ENCODE results near the gene CXADR.
"Not testable (repeated sequence)": the region's sequence is repeated elsewhere in the genome, so short reads cannot be mapped to it uniquely, and the experiment has no call there.

The CXADR gene

DNA sequence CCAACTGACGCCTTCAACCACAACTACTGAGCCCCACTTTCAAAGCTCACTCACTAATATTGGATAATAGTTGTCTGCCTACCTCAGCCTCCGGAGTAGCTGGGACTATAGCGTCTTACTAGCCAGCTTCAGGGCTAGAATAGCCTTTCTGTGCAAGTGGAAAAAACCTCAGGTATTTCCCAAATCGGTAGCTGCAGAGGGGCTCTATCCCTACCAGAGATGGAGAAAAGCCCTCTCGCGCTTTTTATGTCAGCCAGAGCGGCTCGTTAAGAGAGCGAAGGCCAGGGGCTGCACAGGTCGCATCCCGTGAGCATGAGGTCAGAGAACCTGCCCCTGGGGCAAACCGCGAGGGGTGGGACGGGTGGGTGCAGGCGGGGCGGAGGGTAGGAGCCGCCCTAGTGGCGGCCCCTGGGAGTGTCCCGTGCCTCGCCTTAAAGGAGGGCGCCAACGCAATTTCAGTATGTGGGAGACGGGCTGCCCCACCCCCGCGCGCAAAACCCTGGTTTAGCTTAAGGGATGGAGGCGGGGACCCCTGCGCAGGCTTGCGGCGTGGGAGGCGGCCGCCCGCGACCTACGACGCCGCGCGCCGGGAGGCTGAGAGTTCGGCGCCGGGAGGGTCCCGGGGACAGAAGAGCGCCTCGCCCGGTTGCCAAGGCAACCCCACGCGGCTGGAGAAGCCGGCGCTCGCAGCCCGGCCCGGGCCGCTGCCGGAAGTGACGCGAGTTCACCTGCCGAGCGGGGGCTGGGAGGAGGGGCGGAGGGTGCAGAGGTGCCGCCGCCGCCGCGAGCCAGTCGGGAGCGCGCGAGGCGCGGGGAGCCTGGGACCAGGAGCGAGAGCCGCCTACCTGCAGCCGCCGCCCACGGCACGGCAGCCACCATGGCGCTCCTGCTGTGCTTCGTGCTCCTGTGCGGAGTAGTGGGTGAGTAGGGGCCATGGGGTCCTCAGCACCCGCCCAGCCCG lies at the start of gene CXADR:
TSS of gene CXADR (plus strand) at position 791 of the 961 bp plus-strand sequence. CDS start at position 878, 87 bp downstream.
- peak; percentile 46 to 68 for DNase-seq (ENCODE audit: low read depth in 1 of 2, low spot score in 1 of 2)

DNA sequence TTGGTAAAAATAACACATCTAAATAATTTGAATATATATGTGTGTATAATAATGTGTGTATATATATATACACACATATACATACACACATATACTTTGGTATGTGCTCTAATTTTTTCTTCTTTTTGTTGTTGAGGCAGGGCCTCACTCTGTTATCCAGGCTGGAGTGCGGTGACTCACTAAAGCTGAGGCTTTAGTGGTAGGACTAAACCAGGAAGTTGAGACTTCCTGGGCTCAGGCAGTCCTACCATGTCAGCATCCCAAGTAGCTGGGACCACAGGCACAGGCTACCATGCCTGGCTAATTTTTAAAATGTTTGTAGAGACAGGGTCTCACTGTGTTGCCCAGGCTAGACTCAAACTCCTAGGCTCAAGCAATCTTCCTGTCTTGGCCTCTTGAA lies 46.7 kb upstream of the CXADR start:
- DNase-seq (ENCODE audit: low read depth in 1 of 2, low spot score in 1 of 2) = no peak

DNA sequence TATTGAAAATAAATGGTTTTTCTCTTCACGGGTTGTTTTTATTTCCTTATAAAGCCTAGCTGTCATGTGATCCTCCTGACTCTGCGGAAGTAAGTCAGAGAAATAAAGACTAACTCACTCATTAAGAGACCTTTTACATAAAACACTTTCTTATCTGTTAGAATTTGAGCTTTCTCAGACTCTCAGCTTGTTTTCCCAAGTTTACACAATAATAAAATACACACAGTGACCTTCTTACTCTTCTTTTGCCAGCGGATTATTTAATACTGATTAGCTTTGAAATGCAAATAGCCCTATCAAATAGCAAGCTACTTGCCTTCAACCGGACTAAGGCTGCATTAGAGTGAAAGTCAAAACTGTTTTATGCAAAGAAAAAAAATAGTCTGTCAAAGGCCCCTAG lies 45.5 kb upstream of the CXADR start:
- DNase-seq (ENCODE audit: low read depth in 1 of 2, low spot score in 1 of 2) = no peak

DNA sequence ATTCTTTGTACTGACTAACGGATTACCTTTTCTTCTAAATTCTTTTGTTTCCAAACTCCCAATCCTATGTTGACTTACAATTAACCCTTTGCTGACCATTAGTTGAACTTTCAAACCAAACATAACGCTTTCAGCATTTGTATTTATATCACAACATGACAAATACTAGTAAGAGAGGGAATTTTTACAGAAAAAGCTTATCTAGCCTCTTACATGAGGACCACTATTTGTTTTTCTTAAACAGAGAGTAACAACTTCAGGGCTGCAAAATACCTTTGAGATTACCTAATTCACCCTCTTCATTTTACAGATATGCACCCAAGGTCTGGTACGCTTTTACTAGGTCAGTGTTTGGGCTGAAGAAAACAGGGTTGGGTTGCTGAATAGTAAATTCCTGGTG lies 45.0 kb upstream of the CXADR start:
- DNase-seq (ENCODE audit: low read depth in 1 of 2, low spot score in 1 of 2) = no peak

DNA sequence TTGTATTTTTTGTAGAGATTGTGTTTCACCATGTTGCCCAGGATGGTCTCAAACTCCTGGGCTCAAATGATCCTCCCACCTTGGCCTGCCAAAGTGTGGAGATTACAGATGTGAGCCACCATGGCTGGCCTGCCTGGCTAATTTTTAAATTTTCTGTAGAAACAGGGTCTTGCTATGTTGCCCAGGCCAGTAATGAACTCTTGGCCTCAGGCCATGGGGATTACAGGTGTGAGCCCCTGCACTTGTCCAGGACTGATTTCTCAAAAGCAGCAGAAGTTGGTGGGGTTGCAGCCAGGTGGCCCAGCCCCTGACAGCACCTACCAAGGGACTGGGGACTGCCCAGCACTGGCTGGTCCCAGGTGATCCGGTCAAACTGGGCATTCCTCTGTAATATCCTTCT lies 44.1 kb upstream of the CXADR start:
- DNase-seq (ENCODE audit: low read depth in 1 of 2, low spot score in 1 of 2) = no peak

DNA sequence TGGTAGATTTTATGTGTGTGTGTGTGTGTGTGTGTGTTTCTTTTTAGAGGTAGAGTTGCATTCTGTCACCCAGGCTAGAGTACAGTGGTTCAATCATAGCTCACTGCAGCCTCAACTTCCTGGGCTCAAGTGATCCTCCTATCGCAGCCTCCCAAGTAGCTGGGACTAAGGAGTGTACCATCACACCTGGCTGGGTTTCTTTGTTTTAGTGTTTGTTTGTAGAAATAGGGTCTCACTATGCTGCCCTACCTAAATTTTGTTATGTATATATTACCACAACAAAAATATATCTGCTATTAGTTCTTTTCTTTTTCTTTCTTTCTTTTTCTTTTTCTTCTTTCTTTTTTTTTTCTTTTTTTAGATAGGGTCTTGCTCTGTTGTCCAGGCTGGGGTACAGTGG lies 43.1 kb upstream of the CXADR start:
- no peak for DNase-seq (ENCODE audit: low read depth in 1 of 2, low spot score in 1 of 2)

DNA sequence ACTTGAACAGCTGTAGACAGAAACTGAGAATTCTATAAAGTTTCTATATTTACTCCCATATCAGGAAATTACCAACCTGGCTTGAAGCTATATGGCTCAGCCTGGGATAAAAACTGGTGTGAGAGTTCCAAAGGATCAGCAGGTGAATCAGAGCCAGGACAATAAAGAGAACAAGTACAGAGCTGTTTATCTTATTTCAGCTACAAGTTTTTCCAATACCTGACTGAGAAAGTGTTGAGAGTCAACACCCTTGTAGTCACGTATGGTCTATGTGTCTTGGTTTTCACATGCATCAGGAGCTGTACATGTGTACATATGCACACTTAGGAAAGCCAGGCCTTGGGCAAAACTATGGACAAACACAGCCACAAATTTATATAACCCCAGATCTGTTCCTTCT lies 40.7 kb upstream of the CXADR start:
- no peak for DNase-seq (ENCODE audit: low read depth in 1 of 2, low spot score in 1 of 2)

DNA sequence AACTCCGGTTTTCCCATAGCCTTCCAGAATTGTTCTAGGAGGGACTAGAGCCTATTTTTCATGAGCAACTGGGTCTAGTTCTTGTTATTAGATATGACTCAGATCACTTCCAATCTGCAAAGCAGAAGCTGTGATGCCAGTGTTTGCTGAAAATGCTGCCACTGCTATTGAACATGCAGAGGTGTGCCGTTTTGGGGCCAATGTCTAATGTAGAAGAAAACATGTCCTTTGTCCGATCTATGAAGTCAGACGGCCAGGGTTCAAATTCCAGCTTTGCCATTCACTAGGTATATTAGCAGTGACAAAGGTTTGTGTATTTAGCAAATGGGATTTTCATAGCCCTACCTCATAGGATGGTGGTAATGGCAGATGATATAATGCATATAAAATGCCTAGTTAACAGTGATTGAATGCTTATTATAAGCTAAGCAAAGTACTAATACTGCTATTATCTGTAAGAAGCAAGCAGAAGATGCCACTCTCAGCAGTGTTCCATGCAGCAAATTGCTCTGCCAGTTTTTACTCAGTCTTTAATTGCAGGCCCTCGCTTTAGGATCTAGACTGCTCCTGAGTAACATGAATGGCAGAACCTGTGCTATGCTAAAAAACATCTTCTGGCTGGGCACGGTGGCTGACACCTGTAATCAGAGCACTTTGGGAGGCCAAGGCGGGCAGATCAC lies 40.1 kb upstream of the CXADR start:
- no peak for DNase-seq (ENCODE audit: low read depth in 1 of 2, low spot score in 1 of 2)

DNA sequence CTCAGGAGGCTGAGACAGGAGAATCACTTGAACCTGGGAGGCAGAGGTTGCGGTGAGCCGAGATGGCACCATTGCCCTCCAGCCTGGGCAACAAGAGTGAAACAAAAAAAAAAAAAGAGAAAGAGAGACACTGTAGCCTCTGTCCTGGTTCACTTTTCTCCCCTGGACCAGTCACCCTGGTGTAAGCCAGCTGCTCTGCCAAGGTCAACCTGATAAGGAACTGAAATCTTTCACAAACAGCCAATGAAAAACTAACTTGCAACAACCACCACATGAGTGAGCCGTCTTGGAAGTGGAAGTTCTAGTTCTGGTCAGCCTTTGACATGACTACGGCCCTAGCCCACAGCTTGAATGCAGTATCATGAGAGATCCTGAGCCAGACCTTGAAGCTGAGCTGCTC lies 36.8 kb upstream of the CXADR start:
- no peak for DNase-seq (ENCODE audit: low read depth in 1 of 2, low spot score in 1 of 2)

DNA sequence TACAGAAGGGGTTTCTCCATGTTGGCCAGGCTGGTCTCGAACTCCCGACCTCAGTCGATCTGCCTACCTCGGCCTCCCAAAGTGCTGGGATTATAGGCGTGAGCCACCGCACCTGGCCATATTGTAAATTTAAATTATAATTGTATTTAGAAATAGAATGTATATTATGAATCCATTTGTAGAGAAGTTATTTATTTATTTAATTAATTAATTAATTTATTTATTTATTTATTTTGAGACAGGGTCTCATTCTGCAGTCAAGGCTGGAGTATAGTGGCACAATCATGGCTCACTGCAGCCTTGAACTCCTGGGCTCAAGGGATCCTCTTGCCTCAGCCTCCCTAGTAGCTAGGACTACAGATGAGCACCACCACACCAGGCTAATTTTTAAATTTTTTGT lies 34.7 kb upstream of the CXADR start:
- not testable (repeated sequence) for DNase-seq (ENCODE audit: low read depth in 1 of 2, low spot score in 1 of 2)

DNA sequence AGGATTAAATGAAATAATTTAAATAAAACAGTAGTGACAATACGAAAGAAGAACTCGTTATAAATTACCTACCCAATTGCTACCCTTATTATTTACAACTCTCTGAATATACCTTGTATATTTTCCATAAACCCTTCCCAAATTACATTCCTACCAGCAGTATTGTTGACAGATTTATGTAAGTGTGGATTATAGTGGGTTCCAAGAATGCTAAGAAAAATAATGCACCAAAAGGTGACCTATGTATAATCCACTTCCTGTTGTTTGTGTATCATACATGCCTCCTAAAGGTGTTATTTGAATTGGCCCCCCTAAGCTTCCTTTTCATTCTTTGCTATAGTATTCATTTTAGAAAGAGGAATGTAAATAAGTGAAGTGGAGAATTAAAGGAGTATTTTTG lies 33.2 kb upstream of the CXADR start:
- no peak for DNase-seq (ENCODE audit: low read depth in 1 of 2, low spot score in 1 of 2)

DNA sequence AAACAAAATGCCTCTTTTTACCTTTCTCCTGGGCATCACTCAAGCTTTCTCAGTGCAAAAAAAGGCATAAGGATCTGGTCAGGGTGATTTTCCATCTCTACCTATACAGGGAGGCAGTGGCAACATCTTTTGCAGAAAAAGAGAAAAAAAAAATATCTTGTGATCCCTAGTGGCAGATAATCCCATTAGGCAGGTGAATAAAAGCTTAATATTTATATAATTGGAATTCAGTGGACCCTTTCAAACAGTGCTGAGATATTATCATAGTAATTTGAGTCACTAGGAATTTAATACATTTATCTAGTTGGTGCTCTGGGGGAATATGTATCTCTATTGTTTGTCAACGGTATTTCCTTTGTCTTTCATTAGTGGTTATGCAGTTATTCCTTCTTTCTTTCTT lies 29.9 kb upstream of the CXADR start:
- DNase-seq (ENCODE audit: low read depth in 1 of 2, low spot score in 1 of 2) = no peak

DNA sequence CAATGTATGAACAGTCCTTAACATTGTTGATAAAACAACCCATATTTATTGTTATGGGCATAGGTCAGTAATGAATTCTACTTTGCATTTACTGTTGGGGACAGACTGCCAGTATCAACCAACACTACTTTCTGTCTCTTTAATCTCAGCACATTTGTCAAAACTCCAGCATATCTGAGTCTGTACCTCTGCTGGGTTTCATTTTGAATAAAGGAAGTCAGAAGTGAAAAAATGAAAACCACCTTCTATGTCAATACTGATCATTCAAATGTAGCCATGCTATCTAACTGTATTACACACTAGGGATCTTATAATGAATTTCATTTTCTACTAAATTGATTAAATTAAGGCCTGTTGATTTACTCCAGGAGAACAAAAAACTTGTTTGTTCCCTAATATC lies 24.2 kb upstream of the CXADR start:
- no peak for DNase-seq (ENCODE audit: low read depth in 1 of 2, low spot score in 1 of 2)

DNA sequence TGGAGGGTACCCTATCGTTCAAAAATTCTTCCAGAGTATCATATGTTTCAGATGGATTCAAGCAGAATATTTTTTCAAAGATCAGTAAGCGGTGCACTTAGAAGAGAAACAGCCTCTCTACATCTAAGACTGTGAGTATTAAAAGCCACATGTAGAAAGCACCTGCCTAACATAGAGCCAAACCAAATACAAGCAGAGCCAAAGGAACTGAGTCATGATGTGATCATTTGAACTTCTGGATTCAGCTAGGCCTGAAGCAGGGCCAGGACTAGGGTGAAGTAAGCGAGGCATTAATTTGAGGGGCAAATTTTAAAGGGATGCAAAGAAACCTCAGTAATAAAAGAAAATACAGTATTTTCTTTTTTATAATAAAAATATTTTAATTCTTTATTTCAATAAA lies 23.3 kb upstream of the CXADR start:
- not testable (repeated sequence) for DNase-seq (ENCODE audit: low read depth in 1 of 2, low spot score in 1 of 2)

DNA sequence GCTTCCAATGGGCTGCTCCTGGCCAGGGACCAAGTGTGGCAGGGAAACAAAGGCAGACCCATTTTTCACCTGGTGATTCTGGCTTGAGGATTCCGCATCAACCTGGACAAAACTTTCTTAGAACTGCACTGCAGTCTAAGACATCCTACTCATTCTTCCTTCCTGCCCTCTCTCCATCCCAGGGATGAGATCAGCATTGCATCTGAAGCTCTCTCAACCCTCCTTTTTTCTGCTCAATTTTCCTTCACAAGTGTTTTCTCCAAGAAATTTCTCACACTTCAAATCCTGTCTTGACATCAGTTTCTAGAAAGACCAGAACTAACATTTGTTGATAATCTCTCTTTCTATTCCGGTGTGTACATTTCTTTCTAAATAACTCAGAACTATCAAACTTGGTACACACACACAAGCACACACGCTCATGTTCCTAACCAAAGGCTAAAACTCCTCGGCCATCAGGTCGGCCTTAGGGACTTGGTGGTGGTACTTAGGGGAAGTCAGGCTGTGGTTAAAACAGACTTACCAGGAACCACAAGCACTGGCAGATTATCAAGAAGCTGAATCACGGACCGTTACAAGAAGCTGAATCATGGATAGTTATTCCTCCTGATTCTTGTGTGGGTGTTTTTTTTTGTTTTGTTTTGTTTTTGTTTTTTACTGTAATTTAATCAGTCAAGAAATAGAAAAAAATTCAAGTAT lies 21.0 kb upstream of the CXADR start:
- DNase-seq (ENCODE audit: low read depth in 1 of 2, low spot score in 1 of 2) = no peak

DNA sequence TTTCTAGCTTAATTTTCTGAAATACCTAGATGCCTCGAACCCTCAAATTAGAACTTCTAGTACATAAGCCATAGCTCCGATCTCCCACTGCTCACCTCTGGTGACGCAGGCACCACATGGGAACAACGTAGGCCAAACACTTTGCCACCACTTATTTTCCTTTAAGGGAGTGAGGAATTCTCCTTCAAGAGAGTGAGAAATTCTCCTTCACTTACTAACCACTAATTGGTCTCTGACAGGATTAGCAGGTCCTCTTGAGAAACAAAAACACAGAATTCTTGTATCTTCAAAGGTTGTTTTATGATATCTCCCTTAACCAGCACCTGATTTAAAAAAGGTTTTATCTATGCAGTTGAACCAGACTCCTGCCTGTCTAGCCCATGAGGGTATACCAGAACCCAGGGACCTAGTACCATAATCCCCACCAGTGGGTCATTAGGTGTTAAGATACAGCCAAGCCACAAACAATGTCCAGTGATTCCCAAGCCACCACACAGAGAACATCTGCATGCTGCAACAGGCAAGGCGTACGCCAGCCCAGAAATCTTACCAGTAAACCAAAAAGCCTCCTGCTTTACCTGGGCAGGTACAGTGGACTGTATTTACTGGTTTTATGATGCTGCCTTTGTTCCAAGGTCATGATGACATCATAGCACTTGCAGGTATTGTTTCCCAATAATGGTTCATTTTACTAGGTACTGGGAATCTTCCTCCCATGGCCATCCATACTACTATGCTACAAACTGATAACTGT lies 20.3 kb upstream of the CXADR start:
- no peak for DNase-seq (ENCODE audit: low read depth in 1 of 2, low spot score in 1 of 2)

DNA sequence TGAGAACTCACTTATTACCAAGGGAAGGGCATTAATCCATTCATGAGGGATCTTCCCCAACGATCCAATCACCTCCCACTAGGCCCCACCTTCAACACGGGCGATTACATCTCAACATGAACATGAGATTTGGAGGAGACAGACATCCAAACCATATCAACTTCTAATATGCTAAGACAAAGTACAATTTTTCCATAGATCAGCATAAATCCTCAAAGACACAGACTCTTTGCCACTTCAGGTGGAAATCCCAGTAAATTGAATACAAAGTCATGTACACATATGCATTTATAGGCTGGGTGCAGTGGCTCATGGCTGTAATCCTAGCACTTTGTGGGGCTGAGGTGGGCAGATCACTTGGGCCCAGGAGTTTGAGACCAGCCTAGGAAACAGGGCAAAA lies 18.8 kb upstream of the CXADR start:
- DNase-seq (ENCODE audit: low read depth in 1 of 2, low spot score in 1 of 2) = no peak

DNA sequence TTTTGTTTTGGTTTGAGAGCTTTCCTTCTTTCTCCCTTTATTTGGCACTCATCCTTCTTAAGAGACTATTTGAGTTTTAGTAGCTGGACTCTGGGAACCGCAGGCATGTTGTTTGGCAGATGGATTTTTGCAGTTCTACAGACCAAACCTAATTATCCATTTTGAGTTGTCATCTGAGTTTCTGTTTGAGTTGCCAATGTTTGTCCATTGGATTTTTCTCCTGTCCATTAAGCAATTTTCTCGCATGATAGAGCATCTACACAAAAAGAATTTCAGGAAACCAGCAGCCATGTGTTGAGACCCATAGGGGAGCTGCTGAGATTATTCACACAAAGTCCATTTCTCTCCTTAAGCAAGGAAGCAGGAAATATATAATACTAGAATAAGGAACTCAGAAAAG lies 17.2 kb upstream of the CXADR start:
- no peak for DNase-seq (ENCODE audit: low read depth in 1 of 2, low spot score in 1 of 2)

DNA sequence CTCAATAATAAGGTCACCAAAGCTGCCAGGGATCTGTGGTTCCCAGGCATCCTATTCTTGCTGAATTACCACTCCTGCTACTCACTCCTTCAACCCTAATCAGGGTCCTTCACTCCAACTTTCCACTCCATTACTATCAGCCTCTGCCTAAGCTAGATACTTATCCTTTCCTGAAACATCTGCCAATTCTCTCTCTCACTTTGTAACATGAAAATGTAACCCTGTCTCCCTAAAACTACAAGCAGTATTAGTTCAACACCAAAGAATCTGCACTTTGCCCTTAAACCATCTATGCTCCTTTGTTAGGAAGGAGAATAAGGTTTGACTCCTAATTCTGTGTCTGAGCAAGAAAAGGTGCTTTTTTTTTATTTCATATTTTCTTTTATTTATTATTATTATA lies 15.5 kb upstream of the CXADR start:
- DNase-seq (ENCODE audit: low read depth in 1 of 2, low spot score in 1 of 2) = no peak

DNA sequence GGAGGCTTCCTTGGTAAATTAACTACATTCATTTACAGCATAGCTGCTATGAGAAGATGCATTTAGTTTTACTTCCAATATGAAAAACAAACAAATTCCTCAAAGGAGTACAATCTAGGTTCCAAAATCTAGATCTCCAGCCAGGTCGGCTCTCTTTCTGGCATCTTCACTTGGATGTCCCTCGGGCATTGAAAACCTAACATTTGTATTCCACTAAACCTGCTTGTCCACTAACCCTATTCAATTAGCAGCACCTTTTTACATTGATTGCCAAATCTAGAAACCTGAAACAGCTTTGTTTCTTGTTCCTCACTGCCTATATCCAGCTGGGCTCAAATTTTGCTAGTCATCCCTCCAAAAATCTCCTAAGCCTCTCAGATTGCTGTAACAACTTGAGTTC lies 14.3 kb upstream of the CXADR start:
- DNase-seq (ENCODE audit: low read depth in 1 of 2, low spot score in 1 of 2) = no peak
